NT2/D1 (cell line): ENCODE measurements around the gene PIGO.

Experiments used
- YY1 ChIP-seq: IDR thresholded peaks from 2 replicates; pipeline ENCODE4 v1.6.1; 2011; ENCODE audit not compliant: insufficient read length, insufficient read depth
- ZNF274 ChIP-seq: IDR thresholded peaks from 2 replicates; pipeline ENCODE4 v1.6.1; 2011; ENCODE audit warnings: mild to moderate bottlenecking, low read depth, low read length

- TF ChIP-seq ZNF274: no peak
- TF ChIP-seq YY1: no peak
Observed at GRCh38 chr9:35074141-35074540, 22.2 kb downstream of the PIGO start.
